GM21786 (cell line): ENCODE results near the gene FANCC.

ENCODE experiments used
- ATAC-seq: cut with Tn5 transposase; IDR thresholded peaks from one replicate; pipeline ENCODE4 v1.9.1; 2021; ENCODE audit not compliant: unreplicated experiment

FANCC gene

DNA sequence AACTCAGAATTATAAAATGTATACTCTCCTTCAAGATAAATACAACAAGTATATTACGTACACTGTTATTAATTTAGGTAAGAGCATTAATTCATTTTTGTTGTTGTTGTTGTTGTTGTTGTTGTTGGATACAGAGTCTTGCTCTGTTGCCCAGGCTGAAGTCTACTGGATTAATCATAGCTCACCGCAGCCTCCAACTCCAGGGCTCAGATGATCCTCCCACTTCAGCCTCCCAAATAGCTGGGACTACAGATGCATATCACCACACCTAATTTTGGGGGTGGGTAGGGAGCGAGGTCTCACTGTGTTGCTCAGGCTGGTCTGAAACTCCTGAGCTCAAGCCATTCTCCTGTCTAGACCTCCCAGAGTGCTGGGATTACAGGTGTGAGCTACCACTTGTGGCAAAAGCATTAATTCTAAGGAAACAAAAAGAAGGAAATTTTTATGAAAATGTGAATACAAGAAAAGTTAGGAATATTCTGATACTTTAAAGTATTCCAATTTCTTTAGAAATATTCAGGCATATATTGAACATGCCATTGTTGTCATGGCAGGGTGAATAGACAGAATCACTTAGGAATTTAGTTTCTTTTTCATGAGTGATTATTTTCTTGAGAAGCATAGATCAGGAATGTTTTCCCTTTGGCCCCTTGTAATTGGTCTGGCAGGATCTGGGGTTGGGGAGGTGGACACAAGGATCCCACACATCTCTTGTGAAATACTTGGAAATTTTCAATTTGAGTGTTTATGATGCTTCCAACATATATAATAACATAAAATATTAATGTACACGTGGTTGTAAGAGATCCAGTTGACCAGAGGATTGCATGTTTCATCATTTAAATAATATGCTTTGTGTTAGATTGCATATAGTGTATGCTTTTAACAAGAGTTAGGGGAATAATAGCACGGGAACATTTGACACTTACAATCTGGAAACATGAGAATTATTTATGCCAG, 263.6 kb downstream of the FANCC start:
- no peak for ATAC-seq

DNA sequence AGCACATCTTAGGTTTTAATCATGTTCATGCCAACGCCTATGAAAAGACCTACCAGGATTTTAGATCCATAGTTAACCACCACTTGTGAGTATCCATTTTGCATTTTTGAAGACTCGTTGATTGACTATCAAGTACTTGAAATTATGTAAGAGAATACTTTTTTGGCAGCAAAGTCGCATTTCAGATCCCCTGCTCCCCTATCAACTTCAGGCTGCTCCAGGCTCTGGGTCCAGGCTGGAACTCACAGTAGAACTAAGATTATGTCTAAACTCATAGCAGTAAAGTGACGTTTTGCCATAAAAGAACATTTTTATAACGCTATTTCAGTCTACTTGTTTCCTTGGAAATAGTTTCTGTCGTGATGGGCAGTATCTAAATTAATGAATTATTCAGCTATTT, 267.7 kb downstream of the FANCC start:
- no peak for ATAC-seq
